Measurements from ENCODE around the gene MPDZ.

DNA sequence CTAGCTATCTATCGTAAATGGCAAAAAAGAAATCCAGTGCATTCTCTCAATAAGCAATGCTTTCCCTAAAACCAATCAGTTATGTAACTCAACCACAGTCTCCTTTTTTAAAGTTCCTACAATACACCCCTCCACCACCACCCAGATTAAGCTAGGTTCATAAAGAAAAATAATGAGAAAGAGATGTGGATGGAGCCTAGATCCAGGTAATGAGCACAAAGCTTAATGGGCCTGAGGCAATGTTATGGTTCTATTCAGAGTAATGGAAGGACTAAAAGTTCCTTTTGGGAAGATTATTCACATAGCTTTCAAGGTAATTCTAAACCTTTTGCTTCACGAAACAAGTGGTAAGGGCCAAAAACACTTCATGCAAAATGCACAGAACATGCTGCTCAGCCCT lies 113.5 kb downstream of the MPDZ start:
- TF ChIP-seq, protein P1, sequence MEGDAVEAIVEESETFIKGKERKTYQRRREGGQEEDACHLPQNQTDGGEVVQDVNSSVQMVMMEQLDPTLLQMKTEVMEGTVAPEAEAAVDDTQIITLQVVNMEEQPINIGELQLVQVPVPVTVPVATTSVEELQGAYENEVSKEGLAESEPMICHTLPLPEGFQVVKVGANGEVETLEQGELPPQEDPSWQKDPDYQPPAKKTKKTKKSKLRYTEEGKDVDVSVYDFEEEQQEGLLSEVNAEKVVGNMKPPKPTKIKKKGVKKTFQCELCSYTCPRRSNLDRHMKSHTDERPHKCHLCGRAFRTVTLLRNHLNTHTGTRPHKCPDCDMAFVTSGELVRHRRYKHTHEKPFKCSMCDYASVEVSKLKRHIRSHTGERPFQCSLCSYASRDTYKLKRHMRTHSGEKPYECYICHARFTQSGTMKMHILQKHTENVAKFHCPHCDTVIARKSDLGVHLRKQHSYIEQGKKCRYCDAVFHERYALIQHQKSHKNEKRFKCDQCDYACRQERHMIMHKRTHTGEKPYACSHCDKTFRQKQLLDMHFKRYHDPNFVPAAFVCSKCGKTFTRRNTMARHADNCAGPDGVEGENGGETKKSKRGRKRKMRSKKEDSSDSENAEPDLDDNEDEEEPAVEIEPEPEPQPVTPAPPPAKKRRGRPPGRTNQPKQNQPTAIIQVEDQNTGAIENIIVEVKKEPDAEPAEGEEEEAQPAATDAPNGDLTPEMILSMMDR (IDR thresholded peaks at IDR 0.05 in 4 of 5, conservative IDR thresholded peaks at IDR 0.05 in 1 of 5): no peak
- no peak for TF ChIP-seq POLR2A (IDR thresholded peaks at IDR 0.05)

All from gastrocnemius medialis (tissue), 4 donors.